IMR-90 (cell line): ENCODE results near the gene RIN1. TPM values are rescaled to one million over a fixed set of nuclear protein-coding genes. Genes with fewer than 3 reads are reported as not detected.
A peak's percentile ranks its signal among the peaks of the same experiment; 100 is the strongest.

ENCODE experiments used
- ATAC-seq: fragments of 200-7000 bp; cut with Tn5 transposase; 2 replicates; pipeline ENCODE4 v1.9.1; 2020; ENCODE audit warnings: low read depth, mild to moderate bottlenecking, moderate library complexity
- BruUV-seq: library from RNA; stranded (reverse); fragments of 400-500 nt; replicated peaks from 2 replicates; lab custom pipeline; 2021; lab: Mats Ljungman, UMichigan
- CTCF ChIA-PET: fragments of 300-600 bp; formaldehyde crosslinking; extraction: SDS; loops from one replicate; lab custom pipeline; 2021; ENCODE audit warnings: antibody characterized with exemption; lab: Yijun Ruan, JAX
- POLR2A ChIA-PET: fragments of 300-600 bp; sonication (Branson Sonifier 250); formaldehyde crosslinking; loops from one replicate; lab custom pipeline; 2022; ENCODE audit warnings: antibody characterized with exemption; ENCODE audit not compliant: unreplicated experiment; lab: Charles Lee
- DNase-seq: peaks from one replicate; pipeline ENCODE4 v3.0.0; 2013
- H2AFZ ChIP-seq: replicated peaks from 2 replicates; pipeline ENCODE3; 2013; ENCODE audit warnings: low read length, mild to moderate bottlenecking; ENCODE audit not compliant: poor library complexity
- H2AK5ac ChIP-seq: 2 replicates; pipeline ENCODE4 v1.6.1; 2013; ENCODE audit warnings: low read depth, low read length, inconsistent platforms
- H2AK9ac ChIP-seq: replicated peaks from 2 replicates; pipeline ENCODE3; 2013; ENCODE audit warnings: mild to moderate bottlenecking, low read depth, low read length, moderate library complexity; ENCODE audit not compliant: poor library complexity
- H2BK120ac ChIP-seq: 2 replicates; pipeline ENCODE4 v1.6.1; 2013; ENCODE audit warnings: low read depth, low read length, inconsistent platforms
- H2BK15ac ChIP-seq: 3 replicates; pipeline ENCODE4 v1.6.1; 2013; ENCODE audit warnings: low read depth, low read length, inconsistent platforms
- H2BK20ac ChIP-seq: 2 replicates; pipeline ENCODE4 v1.6.1; 2013; ENCODE audit warnings: low read depth, mild to moderate bottlenecking, inconsistent platforms, low read length, moderate library complexity
- H2BK5ac ChIP-seq: 2 replicates; pipeline ENCODE4 v1.6.1; 2013; ENCODE audit warnings: mild to moderate bottlenecking, low read depth, low read length, inconsistent platforms; ENCODE audit not compliant: poor library complexity, severe bottlenecking
- H3K14ac ChIP-seq: replicated peaks from 2 replicates; pipeline ENCODE4 v1.6.1; 2013; ENCODE audit warnings: low read depth, low read length, inconsistent platforms
- H3K18ac ChIP-seq: 2 replicates; pipeline ENCODE4 v1.6.1; 2013; ENCODE audit warnings: low read depth, low read length, control low read depth
- H3K23ac ChIP-seq: 2 replicates; pipeline ENCODE4 v1.6.1; 2013; ENCODE audit warnings: low read depth, low read length, inconsistent platforms
- H3K27ac ChIP-seq: 2 replicates; pipeline ENCODE4 v1.5.1; 2013; ENCODE audit warnings: mild to moderate bottlenecking, control low read depth, low read length; ENCODE audit not compliant: insufficient read depth
- H3K27me3 ChIP-seq: 2 replicates; pipeline ENCODE4 v1.6.1; 2013; ENCODE audit warnings: low read length; ENCODE audit not compliant: control insufficient read depth, insufficient read depth
- H3K36me3 ChIP-seq: 2 replicates; pipeline ENCODE4 v1.6.1; 2013; ENCODE audit warnings: low read length, mixed read lengths; ENCODE audit not compliant: control insufficient read depth, insufficient read depth
- H3K4ac ChIP-seq: 2 replicates; pipeline ENCODE4 v1.6.1; 2013; ENCODE audit warnings: low read depth, low read length, inconsistent platforms
- H3K4me1 ChIP-seq: 2 replicates; pipeline ENCODE4 v1.6.1; 2013; ENCODE audit warnings: low read length, mixed read lengths; ENCODE audit not compliant: control insufficient read depth, insufficient read depth
- H3K4me2 ChIP-seq: 2 replicates; pipeline ENCODE4 v1.6.1; 2013; ENCODE audit warnings: low read depth, mild to moderate bottlenecking, control low read depth, low read length, moderate library complexity
- H3K4me3 ChIP-seq: 2 replicates; pipeline ENCODE4 v1.5.1; 2013; ENCODE audit warnings: low read depth, mild to moderate bottlenecking, control low read depth, low read length, moderate library complexity; ENCODE audit not compliant: insufficient read depth
- H3K56ac ChIP-seq: 2 replicates; pipeline ENCODE4 v1.6.1; 2013; ENCODE audit warnings: low read length, inconsistent platforms; ENCODE audit not compliant: insufficient read depth; ENCODE audit errors: extremely low read depth
- H3K79me1 ChIP-seq, 2 experiments: 2 replicates each; pipeline ENCODE4 v1.6.1; 2013; ENCODE audit warnings: low read length in 2 of 2, inconsistent platforms in 1 of 2, low read depth in 1 of 2
- H3K9ac ChIP-seq: 2 replicates; pipeline ENCODE4 v1.6.1; 2013; ENCODE audit warnings: low read depth, low read length, control low read depth
- H3K9me1 ChIP-seq: 2 replicates; pipeline ENCODE4 v1.6.1; 2013; ENCODE audit warnings: low read length, inconsistent platforms; ENCODE audit not compliant: insufficient read depth
- H3K9me3 ChIP-seq: 2 replicates; pipeline ENCODE4 v1.6.1; 2013; ENCODE audit warnings: low read length; ENCODE audit not compliant: control insufficient read depth, insufficient read depth
- H4K20me1 ChIP-seq: 2 replicates; pipeline ENCODE4 v1.6.1; 2013; ENCODE audit warnings: low read length, inconsistent platforms; ENCODE audit not compliant: insufficient read depth
- H4K5ac ChIP-seq: 2 replicates; pipeline ENCODE4 v1.6.1; 2013; ENCODE audit warnings: mild to moderate bottlenecking, low read depth, low read length, control low read depth
- H4K8ac ChIP-seq, 2 experiments: 2 replicates each; pipeline ENCODE4 v1.6.1; 2013; ENCODE audit warnings: low read depth in 2 of 2, low read length in 2 of 2, control low read depth in 1 of 2, inconsistent platforms in 1 of 2
- H4K91ac ChIP-seq: 2 replicates; pipeline ENCODE4 v1.6.1; 2013; ENCODE audit warnings: low read depth, low read length, inconsistent platforms; ENCODE audit not compliant: insufficient read depth
- CEBPB ChIP-seq: IDR thresholded peaks from 2 replicates; pipeline ENCODE4 v1.6.1; 2012; ENCODE audit warnings: low read depth, low read length, improper control_type of control experiment
- MXI1 ChIP-seq: IDR thresholded peaks from 2 replicates; pipeline ENCODE4 v1.6.1; 2012; ENCODE audit warnings: low read depth, mild to moderate bottlenecking, low read length, moderate library complexity, borderline replicate concordance
- NFE2L2 ChIP-seq: fragments of 150-350 bp; IDR thresholded peaks from 2 replicates; pipeline ENCODE4 v1.6.1; 2016; ENCODE audit warnings: low read depth, mild to moderate bottlenecking, low read length
- SMC3 ChIP-seq: fragments of 150-350 bp; IDR thresholded peaks from 2 replicates; pipeline ENCODE4 v1.6.1; 2016; ENCODE audit warnings: low read depth, mild to moderate bottlenecking, antibody characterized with exemption, low read length, moderate library complexity
- WGBS, 2 experiments: methylation state at CpG; one replicate each; pipeline versions ENCODE4 v1.1.5 to v1.1.7; 2013; ENCODE audit warnings: missing lambda C conversion rate in 2 of 2; ENCODE audit not compliant: insufficient read length in 1 of 2; ENCODE audit errors: extremely low coverage in 2 of 2; 5-methylcytosine and 5-hydroxymethylcytosine counted together
- dilution Hi-C: fragments of 300-500 bp; cut with HindIII; formaldehyde crosslinking; loops from one replicate; pipeline ENCODE4 v1.14.3; 2018; ENCODE audit warnings: low sequenced_read_pairs; ENCODE audit not compliant: unreplicated experiment
- in situ Hi-C: fragments of 300-500 bp; cut with MboI; formaldehyde crosslinking; loops from 3 replicates; pipeline ENCODE4 v1.14.3; 2019; ENCODE audit warnings: low sequenced_read_pairs, inconsistent platforms, mixed read lengths
- intact Hi-C: fragments of 100-400 bp; cut with micrococcal nuclease; formaldehyde crosslinking; loops from 2 replicates; pipeline ENCODE4 v1.10.0; 2022
- polyA plus RNA-seq, 3 experiments: library from polyadenylated mRNA; depleted of rRNA; stranded (reverse); fragments of >200 nt; gene quantifications; 2 replicates each; pipeline ENCODE4 v1.2.3, GENCODE V29; 2012; ENCODE audit warnings: low replicate concordance in 1 of 3
- total RNA-seq: library from RNA; depleted of rRNA; stranded (reverse); fragments of >200 nt; gene quantifications from 2 replicates; pipeline ENCODE4 v1.2.3, GENCODE V29; 2012
- TF ChIP-seq, protein P1 (sequence below): fragments of 150-350 bp; IDR thresholded peaks from 2 replicates; pipeline ENCODE4 v1.6.1; 2016; ENCODE audit warnings: low read depth, mild to moderate bottlenecking, low read length, moderate library complexity, borderline replicate concordance
- TF ChIP-seq, protein P2 (sequence below): conservative IDR thresholded peaks from 2 replicates; pipeline ENCODE4 v1.5.1; 2012; ENCODE audit warnings: mild to moderate bottlenecking, low read depth, low read length, improper control_type of control experiment

The RIN1 gene
- total and polyA plus RNA-seq, 2 of the 4 experiments (the other 2 are of a cell fraction) = 9.9 to 20.8 TPM

DNA sequence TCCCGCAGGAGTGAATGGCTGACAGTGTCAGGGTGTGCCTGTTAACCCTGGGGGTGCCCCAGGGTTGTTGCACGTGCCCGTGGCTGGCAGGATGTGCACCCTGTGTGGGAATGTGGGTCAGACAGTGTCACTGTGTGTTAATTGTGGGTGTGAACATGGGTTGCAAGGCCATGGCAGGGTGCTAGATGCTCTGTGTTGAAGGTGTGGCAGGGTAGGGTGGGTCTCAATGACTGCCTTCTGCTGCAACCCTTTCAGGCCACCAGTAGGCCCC is 8.3 kb downstream of the RIN1 start:
- BruUV-seq = no TSS peak
- H3K4me2 ChIP-seq = no peak overlapping the region
- peak overlapping the region; percentile 100 for H2BK5ac ChIP-seq
- H3K27ac ChIP-seq = peak overlapping the region; percentile 95
- peaks cover 8% of the 10 kb centered on the region for H3K36me3 ChIP-seq
- peak overlapping the region; percentile 100 for H2BK15ac ChIP-seq
- H2BK120ac ChIP-seq = peak overlapping the region; percentile 100
- peaks cover 29% of the 10 kb centered on the region for H3K9me1 ChIP-seq
- H2AK9ac ChIP-seq = peak overlapping the region; percentile 100
- H3K4me3 ChIP-seq = no peak overlapping the region
- H3K4me1 ChIP-seq = peaks cover 43% of the 10 kb centered on the region
- DNase-seq (no peak), ATAC-seq (peak; percentile 2)
- POLR2A ChIA-PET = no interaction called here
- H4K8ac ChIP-seq = peak overlapping the region; percentile 81 to 100
- H3K14ac ChIP-seq = peak overlapping the region; percentile 100
- H3K23ac ChIP-seq = 0 out of 2 replicates have a peak overlapping the region, but pooled peaks have one; percentile 47
- peak overlapping the region; percentile 95; the same call in 1 of the 2 replicates for H3K18ac ChIP-seq
- H3K56ac ChIP-seq = peak overlapping the region; percentile 90; the same call in 1 of the 2 replicates
- H3K4ac ChIP-seq = peak overlapping the region; percentile 100
- H4K20me1 ChIP-seq = no peaks in the 10 kb centered on the region
- dilution Hi-C loops = no loop called here
- peak overlapping the region; percentile 100 for H4K91ac ChIP-seq
- peak overlapping the region; percentile 100 for H2AK5ac ChIP-seq
- H4K5ac ChIP-seq = peak overlapping the region; percentile 96
- H2AFZ ChIP-seq = peak overlapping the region; percentile 94
- H3K9ac ChIP-seq = no peak overlapping the region; the same call in 1 of the 2 replicates
- H2BK20ac ChIP-seq = peak overlapping the region; percentile 100
- CTCF ChIA-PET = no interaction called here
- intact Hi-C loops = loop anchor here (1.0 kb wide), 3 partner anchors 16 to 106 kb away; partner anchors contain the start of gene YIF1A
- in situ Hi-C loops = no loop called here
- no peaks in the 10 kb centered on the region for H3K9me3 ChIP-seq
- H3K27me3 ChIP-seq = no peaks in the 10 kb centered on the region
- 20% methylated on average over 1 of the region's 3 CpGs; no CpG with 5 or more reads in 1 of the 2 experiments for WGBS, 2 experiments
- peaks cover 0 to 42% of the 10 kb centered on the region in 2 experiments; a peak in 3 of 4 replicates for H3K79me1 ChIP-seq
- TF ChIP-seq, protein P1, sequence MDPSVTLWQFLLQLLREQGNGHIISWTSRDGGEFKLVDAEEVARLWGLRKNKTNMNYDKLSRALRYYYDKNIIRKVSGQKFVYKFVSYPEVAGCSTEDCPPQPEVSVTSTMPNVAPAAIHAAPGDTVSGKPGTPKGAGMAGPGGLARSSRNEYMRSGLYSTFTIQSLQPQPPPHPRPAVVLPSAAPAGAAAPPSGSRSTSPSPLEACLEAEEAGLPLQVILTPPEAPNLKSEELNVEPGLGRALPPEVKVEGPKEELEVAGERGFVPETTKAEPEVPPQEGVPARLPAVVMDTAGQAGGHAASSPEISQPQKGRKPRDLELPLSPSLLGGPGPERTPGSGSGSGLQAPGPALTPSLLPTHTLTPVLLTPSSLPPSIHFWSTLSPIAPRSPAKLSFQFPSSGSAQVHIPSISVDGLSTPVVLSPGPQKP = no peak
- TF ChIP-seq MXI1 = no peak
- TF ChIP-seq NFE2L2 = no peak
- no peak for TF ChIP-seq CEBPB
- TF ChIP-seq, protein P2, sequence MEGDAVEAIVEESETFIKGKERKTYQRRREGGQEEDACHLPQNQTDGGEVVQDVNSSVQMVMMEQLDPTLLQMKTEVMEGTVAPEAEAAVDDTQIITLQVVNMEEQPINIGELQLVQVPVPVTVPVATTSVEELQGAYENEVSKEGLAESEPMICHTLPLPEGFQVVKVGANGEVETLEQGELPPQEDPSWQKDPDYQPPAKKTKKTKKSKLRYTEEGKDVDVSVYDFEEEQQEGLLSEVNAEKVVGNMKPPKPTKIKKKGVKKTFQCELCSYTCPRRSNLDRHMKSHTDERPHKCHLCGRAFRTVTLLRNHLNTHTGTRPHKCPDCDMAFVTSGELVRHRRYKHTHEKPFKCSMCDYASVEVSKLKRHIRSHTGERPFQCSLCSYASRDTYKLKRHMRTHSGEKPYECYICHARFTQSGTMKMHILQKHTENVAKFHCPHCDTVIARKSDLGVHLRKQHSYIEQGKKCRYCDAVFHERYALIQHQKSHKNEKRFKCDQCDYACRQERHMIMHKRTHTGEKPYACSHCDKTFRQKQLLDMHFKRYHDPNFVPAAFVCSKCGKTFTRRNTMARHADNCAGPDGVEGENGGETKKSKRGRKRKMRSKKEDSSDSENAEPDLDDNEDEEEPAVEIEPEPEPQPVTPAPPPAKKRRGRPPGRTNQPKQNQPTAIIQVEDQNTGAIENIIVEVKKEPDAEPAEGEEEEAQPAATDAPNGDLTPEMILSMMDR = no peak
- TF ChIP-seq SMC3 = no peak
